Body of pancreas (tissue), 4 donors: ENCODE data around the gene SLC26A6.

Experiments used
- CTCF ChIP-seq, 7 experiments: fragments of 450-650 bp in 4 of 7; fragments of 200-600 bp in 3 of 7; sonication (generic) in 3 of 7; IDR thresholded peaks; one replicate each; pipeline ENCODE4 v1.5.1; 2016 to 2019; ENCODE audit warnings: antibody characterized with exemption in 7 of 7
- POLR2A ChIP-seq, 3 donors: fragments of 450-650 bp; IDR thresholded peaks; one replicate each; pipeline ENCODE4 v1.6.1; 2016; ENCODE audit warnings: antibody characterized with exemption in 3 of 3, mild to moderate bottlenecking in 2 of 3

GRCh38 chr3:48594417-48595049, 40.7 kb downstream of the SLC26A6 start:
- no peak for TF ChIP-seq POLR2A (IDR thresholded peaks at IDR 0.05)
- TF ChIP-seq CTCF (IDR thresholded peaks at IDR 0.05): no peak
